Endothelial cell of umbilical vein (primary cell): ENCODE results near the gene EIF4E. TPM values are rescaled to one million over a fixed set of nuclear protein-coding genes. Genes with fewer than 3 reads are reported as not detected.

ENCODE experiments used
- BruUV-seq: library from RNA; stranded (reverse); fragments of 400-500 nt; replicated peaks from 2 replicates; lab custom pipeline; 2021; lab: Mats Ljungman, UMichigan
- CTCF ChIA-PET: fragments of 300-600, 350-600 bp; sonication (Branson Sonifier 250); formaldehyde crosslinking; loops from one replicate; lab custom pipeline; 2021; ENCODE audit warnings: antibody characterized with exemption, inconsistent platforms; lab: Charles Lee
- POLR2A ChIA-PET: fragments of 300-600, 350-600 bp; sonication (Branson Sonifier 250); formaldehyde crosslinking; loops from one replicate; lab custom pipeline; 2021; ENCODE audit warnings: antibody characterized with exemption, inconsistent platforms; lab: Charles Lee
- DNase-seq: peaks from one replicate; pipeline ENCODE4 v3.0.0-alpha.2; 2011; ENCODE audit warnings: low read depth, low spot score
- FAIRE-seq: peaks from 2 replicates; lab custom pipeline; 2011; peaks lifted over from hg19 to GRCh38; lab: Jason Lieb, UNC
- H2AFZ ChIP-seq: 2 replicates; pipeline ENCODE4 v1.6.0; 2012; ENCODE audit warnings: low read depth, low read length, control low read depth, inconsistent platforms
- H3K27ac ChIP-seq: 2 replicates; pipeline ENCODE4 v1.5.1; 2011; ENCODE audit warnings: low read depth, mild to moderate bottlenecking, control low read depth, low read length, moderate library complexity; ENCODE audit not compliant: insufficient read depth
- H3K27me3 ChIP-seq, 2 experiments: 2 replicates each; pipeline versions ENCODE4 v1.6.0 to v1.6.1; 2011; ENCODE audit warnings: low read length in 2 of 2, mixed read lengths in 1 of 2; ENCODE audit not compliant: control insufficient read depth in 2 of 2, insufficient read depth in 2 of 2
- H3K36me3 ChIP-seq, 2 experiments: 2 replicates in 1 of 2; 3 replicates in 1 of 2; pipeline ENCODE4 v1.5.1; 2011; ENCODE audit warnings: low read length in 2 of 2, mild to moderate bottlenecking in 1 of 2, moderate library complexity in 1 of 2; ENCODE audit not compliant: control insufficient read depth in 2 of 2, insufficient read depth in 2 of 2; ENCODE audit errors: extremely low read depth in 1 of 2
- H3K4me1 ChIP-seq: 3 replicates; pipeline ENCODE4 v1.5.1; 2011; ENCODE audit warnings: mild to moderate bottlenecking, low read length; ENCODE audit not compliant: control insufficient read depth, insufficient read depth; ENCODE audit errors: extremely low read depth
- H3K4me2 ChIP-seq: 2 replicates; pipeline ENCODE4 v1.6.1; 2011; ENCODE audit warnings: low read length, control low read depth, mixed read lengths; ENCODE audit not compliant: insufficient read depth
- H3K4me3 ChIP-seq, 3 experiments: fragments of 200-600 bp in 1 of 3; sonication (generic), shearing (Covaris generic) in 1 of 3; replicated peaks in 1 of 3; 2 replicates each; pipeline ENCODE4 v1.5.1; 2011 to 2016; ENCODE audit warnings: control low read depth in 3 of 3, low read length in 3 of 3, mild to moderate bottlenecking in 2 of 3, inconsistent platforms in 1 of 3, low read depth in 1 of 3, moderate library complexity in 1 of 3; ENCODE audit not compliant: insufficient read depth in 1 of 3
- H3K79me2 ChIP-seq: 2 replicates; pipeline ENCODE4 v1.6.0; 2012; ENCODE audit warnings: low read length, inconsistent platforms; ENCODE audit not compliant: control insufficient read depth, insufficient read depth
- H3K9ac ChIP-seq: replicated peaks from 2 replicates; pipeline ENCODE3; 2011; ENCODE audit warnings: low read length, control low read depth; ENCODE audit not compliant: insufficient read depth; ENCODE audit errors: extremely low read depth
- H3K9me1 ChIP-seq: replicated peaks from 3 replicates; pipeline ENCODE4 v1.6.0; 2011; ENCODE audit warnings: mild to moderate bottlenecking, low read length; ENCODE audit not compliant: control insufficient read depth, insufficient read depth; ENCODE audit errors: extremely low read depth
- H3K9me3 ChIP-seq: replicated peaks from 2 replicates; pipeline ENCODE4 v1.5.1; 2012; ENCODE audit warnings: low read length, inconsistent platforms; ENCODE audit not compliant: control insufficient read depth, insufficient read depth
- H4K20me1 ChIP-seq: replicated peaks from 2 replicates; pipeline ENCODE3; 2011; ENCODE audit warnings: mild to moderate bottlenecking, low read length; ENCODE audit not compliant: control insufficient read depth, insufficient read depth; ENCODE audit errors: extremely low read depth
- EZH2 ChIP-seq: IDR thresholded peaks from 2 replicates; pipeline ENCODE4 v1.6.1; 2012; ENCODE audit warnings: borderline replicate concordance, low read depth, mild to moderate bottlenecking, moderate library complexity, low read length, inconsistent platforms; ENCODE audit not compliant: severe bottlenecking
- FOS ChIP-seq: IDR thresholded peaks from 2 replicates; pipeline ENCODE4 v1.6.1; 2011; ENCODE audit warnings: mild to moderate bottlenecking, low read length, moderate library complexity, borderline replicate concordance; ENCODE audit not compliant: insufficient read depth
- GATA2 ChIP-seq: IDR thresholded peaks from 2 replicates; pipeline ENCODE4 v1.7.0; 2011; ENCODE audit warnings: low read depth, mild to moderate bottlenecking, moderate library complexity, mixed read lengths, low read length; ENCODE audit not compliant: insufficient read length, insufficient read depth
- JUN ChIP-seq: IDR thresholded peaks from 2 replicates; pipeline ENCODE4 v1.6.1; 2011; ENCODE audit warnings: borderline replicate concordance, low read depth; ENCODE audit not compliant: insufficient read length, insufficient read depth
- MYC ChIP-seq: IDR thresholded peaks from one replicate; pipeline ENCODE4 v1.6.1; 2011; ENCODE audit warnings: mild to moderate bottlenecking, low read depth, low read length
- POLR2A ChIP-seq: IDR thresholded peaks from 2 replicates; pipeline ENCODE4 v1.6.1; 2012; ENCODE audit warnings: low read depth, mild to moderate bottlenecking, control low read depth, low read length
- POLR2AphosphoS5 ChIP-seq: IDR thresholded peaks from 2 replicates; pipeline ENCODE4 v1.6.1; 2012; ENCODE audit warnings: low read depth, mild to moderate bottlenecking, control low read depth, low read length, moderate library complexity; ENCODE audit not compliant: insufficient read depth
- dilution Hi-C: fragments of 300-500 bp; cut with MboI; formaldehyde crosslinking; loops from one replicate; pipeline ENCODE4 v1.15.0; 2019; ENCODE audit warnings: low sequenced_read_pairs; ENCODE audit not compliant: extremely low pct_ligation_motif_present
- intact Hi-C: fragments of 100-400 bp; cut with micrococcal nuclease; formaldehyde crosslinking; loops from one replicate; pipeline ENCODE4 v1.10.0; 2022
- polyA plus RNA-seq, 4 experiments: library from polyadenylated mRNA; depleted of rRNA in 3 of 4; stranded (reverse) in 3 of 4; unstranded in 1 of 4; fragments of >200 nt; gene quantifications; 2 replicates each; pipeline versions ENCODE4 v1.2.1 to v1.2.3, GENCODE V29; 2011 to 2012; ENCODE audit warnings: missing spikeins in 1 of 4
- total RNA-seq: library from RNA; stranded (reverse); gene quantifications from 2 replicates; pipeline ENCODE4 v1.2.3, GENCODE V29; 2021
- TF ChIP-seq, protein P1 (sequence below), 2 donors: IDR thresholded peaks; 1 replicate in 1 of 2; 2 replicates in 1 of 2; pipeline ENCODE4 v1.5.1; 2011; ENCODE audit warnings: low read length in 2 of 2, mild to moderate bottlenecking in 2 of 2, moderate library complexity in 2 of 2, control low read depth in 1 of 2, inconsistent platforms in 1 of 2, low read depth in 1 of 2; ENCODE audit not compliant: insufficient read depth in 1 of 2; ENCODE audit errors: extremely low read depth in 1 of 2
- TF ChIP-seq, protein P2 (sequence below): IDR thresholded peaks from 2 replicates; pipeline ENCODE4 v1.6.1; 2011; ENCODE audit not compliant: insufficient read depth, insufficient read length

The EIF4E gene
- total and polyA plus RNA-seq, 2 donors (not counting 3 experiments of a cell fraction or from before 2014, with no cell fraction given), result 40.3 to 107 TPM

DNA sequence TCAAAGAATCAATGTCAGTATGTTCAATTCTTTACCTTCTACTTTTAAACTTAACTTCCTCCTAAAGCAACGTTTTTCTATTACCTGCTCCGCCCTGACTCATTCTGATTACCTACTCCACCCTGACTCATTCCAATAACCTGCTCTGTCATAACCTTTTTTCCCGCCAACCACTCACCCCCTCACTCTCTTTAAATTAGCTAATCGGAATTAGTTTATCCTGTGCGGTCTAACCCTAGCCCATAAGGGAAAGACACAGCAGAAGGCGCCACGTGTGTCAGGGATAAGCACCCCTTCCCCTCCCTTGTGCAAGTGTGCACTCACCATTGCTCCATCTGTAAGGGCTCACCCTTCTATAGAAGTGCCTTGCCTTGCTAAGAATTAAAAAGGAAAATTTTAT lies 64.4 kb downstream of the EIF4E start:
- no peak overlapping the region for H3K9ac ChIP-seq
- H3K36me3 ChIP-seq, result no peaks in the 10 kb centered on the region
- no peaks in the 10 kb centered on the region for H3K79me2 ChIP-seq
- H3K9me1 ChIP-seq, result no peaks in the 10 kb centered on the region
- POLR2A ChIA-PET, result no interaction called here
- no TSS peak for BruUV-seq
- no peaks in the 10 kb centered on the region for H3K9me3 ChIP-seq
- CTCF ChIA-PET, result no interaction called here
- no peak overlapping the region for H2AFZ ChIP-seq
- no peak overlapping the region for H3K4me2 ChIP-seq
- no peaks in the 10 kb centered on the region for H3K4me1 ChIP-seq
- H3K27ac ChIP-seq, result no peak overlapping the region
- no peaks in the 10 kb centered on the region for H3K27me3 ChIP-seq
- H4K20me1 ChIP-seq, result no peaks in the 10 kb centered on the region
- TF ChIP-seq, protein P1, sequence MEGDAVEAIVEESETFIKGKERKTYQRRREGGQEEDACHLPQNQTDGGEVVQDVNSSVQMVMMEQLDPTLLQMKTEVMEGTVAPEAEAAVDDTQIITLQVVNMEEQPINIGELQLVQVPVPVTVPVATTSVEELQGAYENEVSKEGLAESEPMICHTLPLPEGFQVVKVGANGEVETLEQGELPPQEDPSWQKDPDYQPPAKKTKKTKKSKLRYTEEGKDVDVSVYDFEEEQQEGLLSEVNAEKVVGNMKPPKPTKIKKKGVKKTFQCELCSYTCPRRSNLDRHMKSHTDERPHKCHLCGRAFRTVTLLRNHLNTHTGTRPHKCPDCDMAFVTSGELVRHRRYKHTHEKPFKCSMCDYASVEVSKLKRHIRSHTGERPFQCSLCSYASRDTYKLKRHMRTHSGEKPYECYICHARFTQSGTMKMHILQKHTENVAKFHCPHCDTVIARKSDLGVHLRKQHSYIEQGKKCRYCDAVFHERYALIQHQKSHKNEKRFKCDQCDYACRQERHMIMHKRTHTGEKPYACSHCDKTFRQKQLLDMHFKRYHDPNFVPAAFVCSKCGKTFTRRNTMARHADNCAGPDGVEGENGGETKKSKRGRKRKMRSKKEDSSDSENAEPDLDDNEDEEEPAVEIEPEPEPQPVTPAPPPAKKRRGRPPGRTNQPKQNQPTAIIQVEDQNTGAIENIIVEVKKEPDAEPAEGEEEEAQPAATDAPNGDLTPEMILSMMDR (IDR thresholded peaks at IDR 0.05; ENCODE audit: extremely low read depth in 1 of 2, insufficient read depth in 1 of 2, low read depth in 1 of 2, low read length in 2 of 2), result no peak
- TF ChIP-seq, protein P2, sequence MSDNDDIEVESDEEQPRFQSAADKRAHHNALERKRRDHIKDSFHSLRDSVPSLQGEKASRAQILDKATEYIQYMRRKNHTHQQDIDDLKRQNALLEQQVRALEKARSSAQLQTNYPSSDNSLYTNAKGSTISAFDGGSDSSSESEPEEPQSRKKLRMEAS, result no peak
- no peak for TF ChIP-seq POLR2A
- TF ChIP-seq POLR2AphosphoS5, result no peak
- no peak for TF ChIP-seq EZH2
- no peak for TF ChIP-seq JUN
- TF ChIP-seq MYC, result no peak
- no peak for TF ChIP-seq FOS
- no peak for TF ChIP-seq GATA2
- DNase-seq, result no peak
- FAIRE-seq, result no peak
- intact Hi-C loops, result no loop called here
- dilution Hi-C loops, result no loop called here
- H3K4me3 ChIP-seq, result no peak overlapping the region
